IPS-NIHi7 (cell line): ENCODE results near the gene LRRC61.
"Not testable (repeated sequence)": the region's sequence is repeated elsewhere in the genome, so short reads cannot be mapped to it uniquely, and the experiment has no call there.

Experiments used
- DNase-seq: peaks from one replicate; pipeline ENCODE4 v3.0.0; 2012; ENCODE audit warnings: mixed read lengths; ENCODE audit errors: extremely low spot score

The LRRC61 gene

GRCh38 chr7:150322833-150323681 lies at the start of gene LRRC61, which contains the start of gene ACTR3C:
LRRC61 (plus strand) TSS chr7:150323355; CDS start chr7:150336862, 13,507 bp downstream.
ACTR3C (minus strand) TSS chr7:150323545; CDS start chr7:150295296, 28,249 bp downstream.
- peak; percentile 80 for DNase-seq

GRCh38 chr7:150276132-150276695 lies 46.9 kb upstream of the LRRC61 start:
- DNase-seq = peak; percentile 22

- not testable (repeated sequence) for DNase-seq
These were observed 44.8 kb upstream of the LRRC61 start for GRCh38 chr7:150278383-150278782.

- not testable (repeated sequence) for DNase-seq
These were observed 41.3 kb upstream of the LRRC61 start for GRCh38 chr7:150281681-150282403.

- DNase-seq = not testable (repeated sequence)
These were observed 40.0 kb upstream of the LRRC61 start for GRCh38 chr7:150283111-150283510.

GRCh38 chr7:150283608-150284007 lies 39.5 kb upstream of the LRRC61 start:
- DNase-seq = not testable (repeated sequence)

- DNase-seq = not testable (repeated sequence)
These were observed 37.1 kb upstream of the LRRC61 start for GRCh38 chr7:150285849-150286754.

- DNase-seq = not testable (repeated sequence)
These were observed 35.3 kb upstream of the LRRC61 start for GRCh38 chr7:150287815-150288214.

GRCh38 chr7:150288816-150289215 lies 34.3 kb upstream of the LRRC61 start:
- DNase-seq = not testable (repeated sequence)

- DNase-seq = not testable (repeated sequence)
These were observed 32.8 kb upstream of the LRRC61 start for GRCh38 chr7:150290317-150290716.

- not testable (repeated sequence) for DNase-seq
These were observed 28.1 kb upstream of the LRRC61 start for GRCh38 chr7:150295027-150295426.

- DNase-seq = not testable (repeated sequence)
These were observed 27.5 kb upstream of the LRRC61 start for GRCh38 chr7:150295614-150296013.

GRCh38 chr7:150296802-150297201 lies 26.4 kb upstream of the LRRC61 start:
- DNase-seq = not testable (repeated sequence)

GRCh38 chr7:150297978-150298377 lies 25.2 kb upstream of the LRRC61 start:
- DNase-seq = not testable (repeated sequence)

GRCh38 chr7:150302908-150303310 lies 20.2 kb upstream of the LRRC61 start:
- not testable (repeated sequence) for DNase-seq

- not testable (repeated sequence) for DNase-seq
These were observed 18.5 kb upstream of the LRRC61 start for GRCh38 chr7:150304499-150305258.

GRCh38 chr7:150305259-150305902 lies 17.8 kb upstream of the LRRC61 start:
- not testable (repeated sequence) for DNase-seq

GRCh38 chr7:150305903-150306284 lies 17.3 kb upstream of the LRRC61 start:
- not testable (repeated sequence) for DNase-seq

- not testable (repeated sequence) for DNase-seq
These were observed 16.8 kb upstream of the LRRC61 start for GRCh38 chr7:150306377-150306776.

- DNase-seq = no peak
These were observed 16.0 kb upstream of the LRRC61 start for GRCh38 chr7:150307129-150307528.
